HG03565 (cell line): ENCODE results near the gene NAT16.
"Not testable (repeated sequence)": the region's sequence is repeated elsewhere in the genome, so short reads cannot be mapped to it uniquely, and the experiment has no call there.

ENCODE experiments used
- ATAC-seq: cut with Tn5 transposase; IDR thresholded peaks from one replicate; pipeline ENCODE4 v1.9.1; 2021; ENCODE audit warnings: mild to moderate bottlenecking, moderate library complexity; ENCODE audit not compliant: unreplicated experiment

The NAT16 gene

DNA sequence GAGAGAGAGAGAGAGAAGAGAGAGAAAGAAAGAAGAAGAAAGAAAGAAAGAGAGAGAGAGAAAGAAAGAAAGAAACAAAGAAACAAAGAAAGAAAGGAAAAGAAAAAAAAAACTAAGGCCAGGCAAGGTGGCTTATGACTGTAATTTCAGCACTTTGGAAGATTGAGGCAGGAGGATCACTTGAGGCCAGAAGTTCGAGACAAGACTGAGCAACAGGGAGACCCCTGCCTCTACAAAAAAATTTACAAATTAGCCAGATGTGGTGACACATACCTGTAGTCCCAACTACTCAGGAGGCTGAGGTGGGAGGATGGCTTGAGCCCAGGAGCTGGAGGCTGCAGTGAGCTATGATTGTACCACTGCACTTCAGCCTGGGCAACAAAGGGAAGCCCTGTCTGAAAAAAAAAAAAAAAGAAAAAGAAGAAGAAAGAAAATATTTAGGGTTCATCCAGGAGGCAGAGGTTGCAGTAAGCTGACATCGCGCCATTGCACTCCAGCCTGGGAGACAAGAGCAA, 50.4 kb downstream of the NAT16 start:
- ATAC-seq = no peak

DNA sequence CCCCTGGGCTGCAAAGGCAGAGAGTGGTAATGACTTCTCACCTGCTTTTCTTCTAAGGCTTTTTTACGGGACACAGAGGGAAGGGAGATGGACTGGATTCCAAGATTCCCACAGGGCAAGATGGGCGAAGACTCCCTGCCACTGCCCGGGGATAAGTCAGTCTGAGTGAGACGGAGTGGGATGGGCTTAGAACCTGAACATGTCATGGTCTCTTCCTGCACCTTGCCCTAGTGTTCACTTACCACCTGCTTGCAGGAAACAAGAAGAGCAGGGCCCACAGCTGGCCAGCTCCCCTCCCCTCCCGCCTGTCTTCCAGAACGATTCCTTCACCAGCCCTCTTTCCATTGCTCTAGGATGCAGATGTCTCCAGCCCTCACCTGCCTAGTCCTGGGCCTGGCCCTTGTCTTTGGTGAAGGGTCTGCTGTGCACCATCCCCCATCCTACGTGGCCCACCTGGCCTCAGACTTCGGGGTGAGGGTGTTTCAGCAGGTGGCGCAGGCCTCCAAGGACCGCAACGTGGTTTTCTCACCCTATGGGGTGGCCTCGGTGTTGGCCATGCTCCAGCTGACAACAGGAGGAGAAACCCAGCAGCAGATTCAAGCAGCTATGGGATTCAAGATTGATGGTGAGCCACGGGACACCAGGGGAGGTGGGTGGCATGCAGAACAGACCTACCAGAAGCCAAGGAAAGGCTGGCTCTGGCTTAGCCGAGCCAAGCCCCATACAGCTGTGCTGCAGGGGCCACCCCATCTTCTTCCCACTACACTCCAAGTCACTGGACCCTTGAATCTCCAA, 51.9 kb downstream of the NAT16 start:
- ATAC-seq = no peak

DNA sequence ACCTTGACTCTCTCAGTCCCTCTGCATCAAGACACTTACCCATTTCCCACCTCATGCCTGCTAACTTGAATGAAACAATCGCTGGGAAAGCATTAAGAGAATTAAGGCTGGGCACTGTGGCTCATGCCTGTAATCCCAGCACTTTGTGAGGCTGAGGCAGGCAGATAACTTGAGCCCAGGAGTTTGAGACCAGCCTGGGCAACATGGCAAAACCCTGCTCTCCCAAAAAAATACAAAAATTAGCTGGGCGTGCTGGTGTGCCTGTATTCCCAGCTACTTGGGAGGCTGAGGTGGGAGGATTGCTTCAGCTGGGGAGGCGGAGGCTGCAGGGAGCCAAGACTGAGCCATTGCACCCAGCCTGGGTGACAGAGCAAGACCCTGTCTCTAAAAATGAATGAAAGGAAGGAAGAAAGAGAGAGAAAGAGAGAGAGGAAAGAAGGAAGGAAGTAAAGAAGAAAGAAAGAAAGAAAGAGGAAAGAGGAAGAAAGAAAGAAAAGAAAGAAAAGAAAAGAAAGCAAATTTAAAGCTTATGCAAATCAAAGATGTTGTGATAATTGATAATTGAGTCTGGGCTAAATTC, 52.5 kb downstream of the NAT16 start:
- ATAC-seq = no peak

DNA sequence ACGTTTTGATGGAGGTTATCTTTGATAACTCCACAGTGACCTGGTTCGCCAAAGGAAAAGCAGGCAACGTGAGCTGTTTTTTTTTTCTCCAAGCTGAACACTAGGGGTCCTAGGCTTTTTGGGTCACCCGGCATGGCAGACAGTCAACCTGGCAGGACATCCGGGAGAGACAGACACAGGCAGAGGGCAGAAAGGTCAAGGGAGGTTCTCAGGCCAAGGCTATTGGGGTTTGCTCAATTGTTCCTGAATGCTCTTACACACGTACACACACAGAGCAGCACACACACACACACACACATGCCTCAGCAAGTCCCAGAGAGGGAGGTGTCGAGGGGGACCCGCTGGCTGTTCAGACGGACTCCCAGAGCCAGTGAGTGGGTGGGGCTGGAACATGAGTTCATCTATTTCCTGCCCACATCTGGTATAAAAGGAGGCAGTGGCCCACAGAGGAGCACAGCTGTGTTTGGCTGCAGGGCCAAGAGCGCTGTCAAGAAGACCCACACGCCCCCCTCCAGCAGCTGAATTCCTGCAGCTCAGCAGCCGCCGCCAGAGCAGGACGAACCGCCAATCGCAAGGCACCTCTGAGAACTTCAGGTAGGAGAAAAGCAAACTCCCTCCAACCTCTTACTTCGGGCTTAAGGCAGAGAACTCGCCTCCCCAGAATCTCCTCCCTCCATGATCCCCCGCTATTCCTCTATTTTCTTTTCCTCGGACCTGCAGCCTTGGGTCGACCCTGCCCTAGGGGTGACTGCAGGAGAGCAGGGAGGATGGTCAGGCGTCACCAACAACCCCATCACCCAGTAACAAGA, 53.2 kb downstream of the NAT16 start, which contains the start of gene SERPINE1:
TSS of gene SERPINE1 (plus strand) at position 454 of the 809 bp plus-strand sequence. CDS start 1,290 bp downstream, outside the sequence.
- no peak for ATAC-seq

DNA sequence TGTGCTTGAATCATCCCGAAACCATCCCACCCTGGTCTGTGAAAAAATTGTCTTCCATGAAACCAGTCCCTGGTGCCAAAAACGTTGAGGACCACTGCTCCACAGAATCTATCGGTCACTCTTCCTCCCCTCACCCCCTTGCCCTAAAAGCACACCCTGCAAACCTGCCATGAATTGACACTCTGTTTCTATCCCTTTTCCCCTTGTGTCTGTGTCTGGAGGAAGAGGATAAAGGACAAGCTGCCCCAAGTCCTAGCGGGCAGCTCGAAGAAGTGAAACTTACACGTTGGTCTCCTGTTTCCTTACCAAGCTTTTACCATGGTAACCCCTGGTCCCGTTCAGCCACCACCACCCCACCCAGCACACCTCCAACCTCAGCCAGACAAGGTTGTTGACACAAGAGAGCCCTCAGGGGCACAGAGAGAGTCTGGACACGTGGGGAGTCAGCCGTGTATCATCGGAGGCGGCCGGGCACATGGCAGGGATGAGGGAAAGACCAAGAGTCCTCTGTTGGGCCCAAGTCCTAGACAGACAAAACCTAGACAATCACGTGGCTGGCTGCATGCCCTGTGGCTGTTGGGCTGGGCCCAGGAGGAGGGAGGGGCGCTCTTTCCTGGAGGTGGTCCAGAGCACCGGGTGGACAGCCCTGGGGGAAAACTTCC, 54.0 kb downstream of the NAT16 start:
- no peak for ATAC-seq

DNA sequence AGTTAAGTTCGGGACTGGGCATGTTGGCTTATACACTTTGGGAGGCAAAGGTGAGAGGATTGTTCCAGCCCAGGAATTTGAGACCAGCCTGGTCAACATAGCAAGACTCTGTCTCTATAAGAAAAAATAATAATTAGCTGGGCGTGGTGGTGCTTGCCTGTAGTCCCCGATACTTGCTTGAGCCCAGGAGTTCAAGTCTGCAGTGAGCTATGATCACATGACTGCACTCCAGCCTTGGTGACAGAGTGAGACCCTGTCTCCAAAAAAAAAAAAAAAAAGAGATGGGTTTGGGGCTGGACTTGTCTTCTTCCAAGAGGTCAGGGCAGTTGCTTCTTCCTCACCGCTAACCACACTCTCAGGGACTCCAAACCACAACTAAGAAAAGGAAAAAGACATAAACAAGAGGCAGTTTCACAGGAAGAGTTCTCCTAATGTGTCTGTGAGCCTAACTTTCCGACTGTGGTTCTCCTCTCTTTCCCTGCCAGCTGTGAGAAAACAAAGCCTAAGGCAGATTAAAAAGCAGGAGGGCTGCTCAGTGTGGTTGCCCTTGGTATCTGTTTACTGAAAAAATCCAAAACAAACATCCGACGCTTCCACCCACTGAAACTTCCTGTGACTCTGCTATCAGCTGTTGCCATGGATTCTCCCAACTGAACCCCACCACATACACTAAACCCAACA, 55.6 kb downstream of the NAT16 start:
- no peak for ATAC-seq

DNA sequence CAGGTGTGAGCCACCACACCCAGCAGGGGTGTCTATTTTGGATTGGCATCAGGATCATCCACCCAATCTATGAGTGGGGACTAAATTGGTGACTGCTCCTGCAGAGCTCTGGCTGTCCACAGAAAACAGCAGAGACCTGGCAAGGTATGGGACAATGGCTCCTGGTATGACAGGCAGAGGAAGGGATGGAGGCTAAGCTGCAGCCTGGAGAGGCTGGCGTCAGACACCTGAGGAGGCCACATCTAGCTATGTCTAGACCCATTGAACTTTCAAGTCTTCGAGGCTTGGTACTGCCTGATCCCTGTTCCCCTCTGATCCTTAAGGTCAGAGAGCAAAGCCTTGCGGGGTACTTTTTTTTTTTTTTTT, 56.4 kb downstream of the NAT16 start:
- no peak for ATAC-seq

DNA sequence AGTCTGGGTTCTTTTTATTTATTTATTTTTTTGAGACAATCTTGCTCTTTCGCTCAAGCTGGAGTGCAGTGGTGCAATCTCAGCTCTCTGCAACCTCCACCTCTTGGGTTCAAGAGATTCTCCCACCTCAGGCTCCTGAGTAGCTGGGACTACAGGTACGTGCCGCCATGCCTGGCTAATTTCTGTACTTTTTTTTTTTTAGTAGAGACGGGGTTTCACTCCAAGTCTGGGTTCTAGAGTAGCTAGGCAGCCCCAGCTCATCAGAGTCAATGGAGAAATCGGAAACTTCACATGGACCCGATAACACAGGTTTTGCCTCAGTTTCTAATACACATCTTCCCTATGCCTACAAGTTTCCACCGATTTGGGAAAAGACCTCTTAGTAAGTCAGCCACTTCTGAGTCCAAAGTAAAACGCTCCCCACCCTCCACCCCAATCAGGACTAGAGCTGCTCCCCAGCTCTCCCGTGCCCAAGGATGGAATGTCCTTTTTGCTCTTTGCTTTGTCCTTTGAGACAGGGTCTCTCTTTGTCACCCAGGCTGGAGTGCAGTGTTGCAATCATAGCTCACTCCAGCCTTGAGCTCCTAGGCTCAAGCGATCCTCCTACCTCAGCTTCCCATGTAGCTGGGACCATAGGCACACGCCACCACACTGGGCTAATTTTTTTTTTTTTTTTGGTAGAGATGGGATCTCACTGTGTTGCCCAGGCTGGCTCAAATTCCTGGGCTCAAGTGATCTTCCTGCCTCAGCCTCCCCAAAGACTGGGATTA, 57.0 kb downstream of the NAT16 start:
- ATAC-seq = no peak

DNA sequence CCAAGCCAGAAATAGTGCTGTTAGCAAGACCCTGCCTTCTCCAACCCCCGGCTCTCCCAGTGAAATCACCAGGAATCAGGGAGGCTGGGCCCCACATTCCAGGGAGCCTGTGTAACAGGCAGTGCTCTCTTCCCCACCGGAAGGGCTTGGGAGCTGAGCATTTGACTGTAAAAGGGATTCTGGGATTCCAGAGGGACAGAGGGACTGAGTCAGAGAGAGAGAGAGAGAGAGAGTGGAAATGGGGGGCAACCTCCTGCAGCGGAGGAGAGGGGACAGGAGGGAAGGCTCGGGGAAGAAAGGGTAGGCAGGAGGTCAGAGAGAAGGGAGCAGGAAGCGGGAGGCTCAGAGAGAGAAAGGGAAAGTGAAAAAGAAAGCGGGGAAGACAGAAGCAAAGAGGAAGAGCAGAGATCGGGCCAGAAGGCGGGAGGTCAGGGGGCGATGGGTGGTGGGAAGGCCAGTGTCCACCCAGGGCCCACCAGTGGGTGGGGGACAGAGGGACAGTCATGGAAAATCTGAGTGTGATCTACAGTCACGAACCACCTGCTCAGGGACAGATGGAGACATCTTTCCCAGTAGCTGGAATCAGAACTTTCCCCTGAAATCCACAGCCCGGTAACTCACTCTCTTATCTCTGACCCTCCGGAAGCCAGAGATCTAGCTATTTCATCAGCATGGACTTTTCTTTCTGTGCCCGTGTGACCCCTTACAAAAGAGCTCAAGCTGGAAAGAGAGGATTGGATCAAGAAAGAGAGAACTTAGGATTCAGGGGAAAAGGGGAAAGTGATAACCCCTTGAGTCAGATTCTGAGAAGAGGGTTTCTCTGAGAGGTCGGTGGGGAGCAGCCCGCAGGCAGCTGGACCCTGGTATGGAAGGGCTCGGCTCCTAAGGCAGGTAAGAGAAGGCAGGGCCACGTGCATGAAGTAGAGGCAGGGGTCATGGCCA, 57.8 kb downstream of the NAT16 start:
- no peak for ATAC-seq

DNA sequence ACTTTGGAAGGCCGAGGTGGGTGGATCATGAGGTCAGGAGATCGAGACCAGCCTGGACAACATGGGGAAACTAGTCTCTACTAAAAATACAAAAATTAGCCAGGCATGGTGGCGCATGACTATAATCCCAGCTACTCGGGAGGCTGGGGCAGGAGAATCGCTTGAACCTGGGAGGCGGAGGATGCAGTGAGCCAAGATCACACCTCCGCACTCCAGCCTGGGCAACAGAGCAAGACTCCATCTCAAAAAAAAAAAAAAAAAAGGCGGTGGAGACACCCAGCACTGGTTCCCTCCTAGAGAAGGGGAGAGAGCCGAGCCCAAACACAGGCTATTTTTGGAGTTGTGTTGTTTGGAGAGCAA, 58.5 kb downstream of the NAT16 start:
- ATAC-seq = not testable (repeated sequence)
